Stimulated activated CD8-positive, alpha-beta memory T cell treated with anti-CD3 and anti-CD28 coated beads, Interleukin-4, amount 100 ng/mL, for 1 hour (primary cell): Measurements from ENCODE around the gene POLD2.

Source experiments
- DNase-seq, 2 donors: peaks; one replicate each; pipeline ENCODE4 v3.0.0-alpha.2; 2020; ENCODE audit warnings: low read depth in 2 of 2, low spot score in 1 of 2

POLD2 gene

DNA sequence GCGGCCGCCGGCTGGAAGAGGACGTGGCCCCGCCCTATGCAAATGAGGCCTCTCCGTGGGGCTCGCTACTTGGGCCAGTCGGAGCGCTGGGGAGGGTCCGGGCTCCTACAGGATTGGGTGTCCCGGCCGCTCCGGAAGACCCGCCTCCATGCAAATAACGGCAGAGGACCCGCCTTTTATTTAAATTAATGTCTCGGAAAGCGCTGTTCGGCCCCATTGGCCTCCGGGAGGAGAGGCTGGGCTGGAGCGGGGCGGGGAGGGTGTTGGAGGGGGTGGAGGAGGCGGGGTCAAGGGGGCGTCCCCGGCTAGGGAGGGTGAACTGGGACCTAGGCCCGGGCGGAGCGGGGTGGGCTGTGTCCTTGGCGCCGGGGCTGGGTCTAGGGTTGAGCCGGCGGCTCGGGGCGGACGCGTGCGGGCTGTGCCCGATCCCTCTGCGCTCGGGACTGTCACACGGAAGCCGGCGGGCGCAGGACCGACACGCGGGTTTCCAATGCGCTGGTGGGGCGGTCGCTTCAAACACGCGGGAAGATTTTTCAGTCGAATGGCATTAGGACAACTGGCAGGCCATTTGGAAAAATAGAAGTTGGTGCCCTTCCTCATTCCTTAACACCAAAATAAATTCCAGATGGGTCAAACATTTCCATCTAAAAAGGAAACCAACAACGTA is 40.7 kb downstream of the POLD2 start:
- peak; percentile 91 to 96 for DNase-seq

DNA sequence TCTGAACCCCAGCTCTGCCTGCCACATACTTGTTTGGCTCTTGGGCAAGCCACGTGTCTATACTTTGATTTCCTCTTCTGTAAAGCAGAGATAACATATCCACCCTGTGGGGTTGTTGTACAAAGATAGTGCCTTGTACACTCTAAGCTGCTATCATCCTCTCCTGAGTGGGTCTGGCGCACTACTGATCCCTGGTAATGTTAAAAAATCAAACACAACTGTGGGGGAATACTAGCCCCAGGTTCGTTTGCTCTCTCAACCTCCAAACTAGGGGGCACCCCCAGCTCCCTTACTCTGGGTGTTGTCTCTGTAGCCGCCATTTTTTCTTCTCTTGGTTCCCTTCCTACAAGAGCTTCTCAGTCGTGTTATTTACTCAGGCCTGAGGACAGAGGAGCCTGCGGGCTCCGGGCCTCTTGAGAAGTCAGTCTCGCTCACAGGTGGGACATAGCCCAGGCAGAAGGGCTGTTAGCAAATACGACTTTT is 42.0 kb downstream of the POLD2 start:
- DNase-seq: no peak

DNA sequence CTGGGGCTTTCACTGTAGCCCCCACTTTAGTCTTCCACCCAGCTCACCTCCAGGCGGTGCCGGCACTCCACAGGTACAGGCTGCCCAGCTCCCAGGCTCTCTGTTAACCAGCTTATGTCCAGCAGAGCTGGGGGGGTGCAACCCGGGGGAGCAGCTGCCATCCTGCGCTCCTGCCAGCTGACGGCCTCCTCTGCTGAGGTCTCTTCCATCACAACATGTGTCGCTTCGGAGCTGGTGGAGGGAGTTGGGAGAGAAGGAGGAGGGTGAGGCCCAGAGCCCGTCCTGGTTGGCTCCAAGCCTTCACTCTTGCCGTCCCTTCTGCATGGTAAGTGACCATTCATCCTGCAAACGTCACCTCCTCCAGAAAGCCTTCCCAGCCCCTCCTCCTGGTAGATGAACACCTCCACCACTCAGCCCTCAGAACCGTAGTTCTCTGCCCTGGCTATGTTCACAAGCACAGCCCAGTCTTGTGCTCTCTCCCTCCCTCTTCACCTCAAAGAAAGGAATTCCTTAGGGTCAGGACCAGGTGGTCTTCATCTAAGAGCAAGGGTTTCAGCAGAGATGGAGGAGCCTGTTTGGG is 42.6 kb downstream of the POLD2 start:
- DNase-seq: no peak

DNA sequence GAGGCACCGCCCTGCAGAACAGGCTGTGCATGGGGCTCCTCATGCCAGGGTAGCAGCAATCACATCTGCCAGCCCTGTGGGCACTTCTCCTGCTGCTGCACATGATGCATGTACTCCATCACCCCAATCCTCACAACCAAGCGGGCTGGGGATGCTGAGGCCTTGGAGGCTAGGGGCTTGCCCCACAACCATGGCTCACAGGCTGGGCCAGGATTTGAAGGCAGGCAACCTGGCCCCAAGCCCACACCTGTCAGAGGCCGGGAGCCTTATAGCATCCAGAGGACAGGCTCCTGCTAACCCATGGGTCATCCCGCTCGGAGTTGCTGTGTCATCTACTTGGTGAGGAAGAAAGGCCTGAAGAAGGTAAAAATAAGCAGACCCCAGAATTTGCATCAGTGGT is 43.2 kb downstream of the POLD2 start:
- DNase-seq: no peak

DNA sequence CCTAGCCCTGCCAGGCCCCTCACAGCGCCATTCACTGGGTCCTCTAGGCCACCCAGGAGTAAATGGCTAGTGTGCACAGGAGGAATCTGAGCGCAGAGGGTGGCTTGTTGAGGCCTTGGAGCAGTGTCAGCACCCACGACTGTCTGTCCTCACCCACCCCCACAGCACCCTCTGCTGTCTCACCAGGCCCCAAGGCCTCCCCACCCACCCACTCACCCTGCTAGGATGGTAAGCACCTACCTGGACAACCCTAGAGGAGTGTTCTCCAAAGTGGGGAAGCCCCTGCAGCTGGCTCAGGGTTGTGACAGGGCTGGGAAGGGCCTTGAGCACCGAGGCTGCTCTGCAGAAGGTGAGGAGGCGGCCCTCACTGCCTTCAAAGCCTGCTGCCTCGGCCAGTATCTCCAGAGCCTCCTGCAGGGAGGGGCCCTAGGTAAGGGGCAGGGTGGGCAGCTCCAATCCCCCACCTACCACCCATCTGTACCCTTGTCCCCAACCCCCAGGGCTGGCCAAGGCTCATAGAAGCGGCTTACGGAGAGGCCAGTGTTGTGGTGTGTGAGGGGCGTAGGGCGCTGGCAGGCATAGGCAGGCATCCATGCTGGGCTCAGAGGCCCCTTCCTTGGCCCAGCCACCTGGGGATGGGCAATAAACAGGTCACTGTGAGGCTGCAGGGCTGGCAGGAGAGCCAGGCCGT is 43.9 kb downstream of the POLD2 start:
- DNase-seq: no peak

DNA sequence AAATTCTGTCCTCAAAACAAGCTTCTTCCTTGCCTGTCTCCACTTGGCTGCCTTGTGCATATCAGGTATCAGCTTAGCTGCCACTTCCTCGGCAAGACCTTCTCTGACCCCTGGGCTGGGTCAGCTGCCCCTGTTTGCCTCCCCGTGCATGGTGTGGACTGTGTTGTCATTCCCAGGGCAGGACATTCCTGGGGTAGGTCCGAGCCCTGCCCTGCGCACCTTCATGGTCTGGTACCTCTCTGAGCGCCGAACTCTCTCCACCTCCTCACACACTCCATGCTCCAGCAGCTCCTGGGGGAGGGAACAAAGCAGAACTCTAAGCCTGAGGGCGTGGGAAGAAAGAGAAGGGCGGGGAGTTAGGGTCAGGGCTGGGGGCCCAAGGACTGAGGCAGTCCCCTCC is 44.8 kb downstream of the POLD2 start:
- DNase-seq: no peak

DNA sequence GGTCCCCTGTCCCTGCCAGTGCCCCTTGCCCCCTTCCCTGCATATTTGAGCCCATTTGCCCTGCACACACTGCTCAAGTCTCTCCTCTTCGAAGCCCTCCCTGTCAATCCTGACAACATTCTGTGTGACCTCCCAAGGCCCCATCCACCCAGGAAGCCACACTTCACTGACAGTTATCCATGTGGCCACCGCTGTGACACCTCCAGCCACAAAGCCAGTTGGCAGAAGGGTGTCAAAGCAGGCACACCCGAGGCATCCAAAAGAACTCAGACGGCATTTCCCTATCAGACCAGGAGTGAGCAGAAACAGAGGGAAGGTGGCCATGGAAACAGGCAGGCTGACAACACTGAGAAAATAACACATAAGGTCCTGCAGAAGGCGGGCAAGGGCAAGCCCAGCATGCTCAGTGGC is 45.7 kb downstream of the POLD2 start:
- no peak for DNase-seq

DNA sequence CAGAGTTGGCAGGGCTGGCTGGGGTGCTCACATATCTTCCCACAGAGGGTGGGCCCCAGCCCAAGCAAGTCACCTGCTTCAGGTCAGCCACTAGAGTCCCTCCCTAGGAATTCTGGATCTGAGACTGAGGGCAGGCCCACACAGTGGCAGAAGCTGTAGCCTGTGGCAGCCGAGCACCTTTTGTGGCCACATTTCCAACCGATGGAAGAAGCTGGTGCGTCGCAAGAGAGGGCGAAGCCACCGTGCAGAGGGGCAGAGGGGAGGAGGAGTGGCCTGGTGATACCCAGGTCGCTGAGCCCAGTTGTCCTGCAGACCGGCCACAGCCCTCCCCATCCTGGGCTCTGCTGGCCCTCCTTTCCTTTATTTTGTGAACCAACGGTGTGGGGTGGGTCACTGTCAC is 46.3 kb downstream of the POLD2 start:
- no peak for DNase-seq

DNA sequence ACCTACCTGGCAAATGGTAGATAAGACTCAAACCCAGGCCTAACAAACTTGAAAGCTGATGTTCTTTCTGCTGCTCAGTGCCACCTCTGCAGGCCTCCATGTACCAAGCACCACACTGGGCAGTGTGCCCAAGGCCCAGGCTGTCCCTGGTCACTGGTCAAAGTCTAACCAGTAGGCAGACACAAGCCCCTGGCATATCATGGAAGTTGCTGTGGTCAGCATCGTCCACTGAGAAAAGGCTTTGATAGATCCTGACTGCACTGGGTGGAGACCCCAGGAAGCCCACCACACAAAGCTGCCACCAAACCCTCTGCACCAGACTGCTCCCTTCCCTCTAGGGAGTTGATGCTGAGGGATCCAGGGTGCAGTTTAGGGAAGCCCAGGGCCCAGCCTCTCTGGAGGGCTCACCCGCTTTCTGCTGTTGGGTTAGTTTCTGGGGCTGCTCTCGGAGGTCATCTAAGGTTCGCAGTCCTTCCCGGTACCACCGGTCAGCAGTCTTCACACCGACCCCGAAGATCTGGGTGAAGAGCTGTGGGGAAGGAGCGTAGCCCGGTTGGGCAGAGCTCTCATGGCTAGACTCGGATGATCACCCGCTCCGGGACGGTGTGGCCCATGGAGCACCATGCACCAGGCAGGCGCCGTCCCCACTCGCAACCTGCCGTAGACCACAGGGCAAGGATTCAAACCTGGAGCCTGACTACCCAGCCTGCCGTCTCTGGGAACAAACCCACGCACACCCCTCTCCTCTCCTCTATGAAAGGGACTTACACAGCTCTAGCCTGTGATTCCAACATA is 47.0 kb downstream of the POLD2 start:
- no peak for DNase-seq

DNA sequence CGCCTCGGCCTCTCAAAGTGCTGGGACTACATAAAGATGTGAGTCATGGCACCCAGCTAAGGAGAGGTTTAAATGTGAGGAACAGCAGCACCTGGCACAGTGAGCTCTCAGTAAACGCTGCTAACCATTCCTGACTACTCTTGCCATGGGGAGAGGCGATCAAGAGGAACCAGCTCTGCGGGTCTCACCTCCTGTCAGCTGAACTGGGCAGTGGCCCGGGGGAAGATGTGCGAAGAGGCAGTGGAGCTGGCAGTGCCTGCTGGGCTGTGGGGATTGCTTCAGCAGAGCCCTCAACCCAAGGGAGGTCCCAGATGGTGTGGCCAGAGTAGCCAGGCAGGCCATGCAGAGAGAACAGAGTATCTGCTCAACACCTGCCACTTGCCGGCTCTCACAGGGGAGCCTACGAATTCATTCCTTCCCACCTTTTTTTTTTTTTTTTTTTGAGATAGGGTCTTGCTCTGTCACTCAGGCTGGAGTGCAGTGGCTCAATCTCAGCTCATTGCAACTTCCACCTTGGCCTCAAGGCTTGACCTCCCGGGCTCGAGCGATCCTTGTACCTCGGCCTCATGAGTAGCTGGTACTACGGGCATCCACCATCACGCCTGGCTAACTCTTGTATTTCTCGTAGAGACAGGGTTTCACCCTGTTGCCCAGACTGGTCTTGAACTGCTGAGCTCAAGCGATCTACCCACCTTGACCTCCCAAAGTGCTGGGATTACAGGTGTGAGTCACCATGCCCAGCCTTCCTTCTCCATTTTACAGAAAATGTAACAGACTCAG is 47.9 kb downstream of the POLD2 start:
- no peak for DNase-seq

DNA sequence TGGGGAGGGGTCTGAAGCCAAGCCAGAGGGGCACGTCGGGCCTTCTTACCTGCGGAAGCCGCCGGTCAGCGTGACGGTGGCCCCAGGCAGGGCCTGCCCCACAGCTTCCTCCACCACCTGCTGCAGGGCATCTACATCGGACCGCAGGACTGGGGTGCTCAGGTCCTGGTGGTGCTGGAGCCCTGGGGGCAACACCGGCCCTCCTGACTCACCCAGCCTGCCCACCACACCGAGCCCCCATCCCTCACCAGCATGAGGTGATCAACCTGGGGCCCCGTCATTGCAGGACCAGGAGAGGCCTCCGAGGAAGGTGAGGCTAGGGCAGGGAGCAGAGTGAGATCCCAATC is 49.0 kb downstream of the POLD2 start:
- no peak for DNase-seq

DNA sequence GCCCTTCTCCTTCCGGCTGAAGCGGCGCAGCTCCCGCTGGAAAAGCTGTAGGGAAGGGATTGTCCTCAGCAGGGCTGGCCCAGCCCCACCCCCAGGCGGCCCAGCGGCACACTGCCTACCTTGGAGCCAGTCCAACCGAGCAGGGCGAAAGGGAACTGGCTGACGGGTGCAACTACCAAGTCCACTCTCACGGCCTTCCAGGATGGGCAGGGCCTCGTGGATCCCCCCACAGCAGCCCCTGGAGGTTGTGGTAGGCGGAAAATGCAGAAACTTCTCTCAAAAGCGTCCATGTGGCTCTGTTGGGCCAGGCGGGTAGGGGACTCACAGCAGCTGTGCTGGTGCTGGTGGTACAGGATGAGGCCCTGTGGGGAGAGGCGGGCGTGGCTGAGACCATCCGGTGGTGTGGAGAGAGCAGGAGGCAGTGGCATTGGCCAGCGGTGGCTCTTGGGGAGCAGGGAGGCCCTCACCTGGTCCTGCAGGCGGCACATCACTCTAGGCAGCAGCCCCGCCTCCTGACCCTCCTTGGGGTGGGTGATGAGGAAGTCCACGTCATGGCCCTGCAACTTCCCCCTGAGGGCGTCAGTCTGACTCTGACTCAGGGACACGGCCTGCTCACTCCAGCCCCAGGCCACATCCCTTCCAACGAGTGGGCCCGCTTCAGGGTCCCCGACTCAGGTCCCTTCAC is 49.5 kb downstream of the POLD2 start:
- DNase-seq: peak; percentile 24 to 41

DNA sequence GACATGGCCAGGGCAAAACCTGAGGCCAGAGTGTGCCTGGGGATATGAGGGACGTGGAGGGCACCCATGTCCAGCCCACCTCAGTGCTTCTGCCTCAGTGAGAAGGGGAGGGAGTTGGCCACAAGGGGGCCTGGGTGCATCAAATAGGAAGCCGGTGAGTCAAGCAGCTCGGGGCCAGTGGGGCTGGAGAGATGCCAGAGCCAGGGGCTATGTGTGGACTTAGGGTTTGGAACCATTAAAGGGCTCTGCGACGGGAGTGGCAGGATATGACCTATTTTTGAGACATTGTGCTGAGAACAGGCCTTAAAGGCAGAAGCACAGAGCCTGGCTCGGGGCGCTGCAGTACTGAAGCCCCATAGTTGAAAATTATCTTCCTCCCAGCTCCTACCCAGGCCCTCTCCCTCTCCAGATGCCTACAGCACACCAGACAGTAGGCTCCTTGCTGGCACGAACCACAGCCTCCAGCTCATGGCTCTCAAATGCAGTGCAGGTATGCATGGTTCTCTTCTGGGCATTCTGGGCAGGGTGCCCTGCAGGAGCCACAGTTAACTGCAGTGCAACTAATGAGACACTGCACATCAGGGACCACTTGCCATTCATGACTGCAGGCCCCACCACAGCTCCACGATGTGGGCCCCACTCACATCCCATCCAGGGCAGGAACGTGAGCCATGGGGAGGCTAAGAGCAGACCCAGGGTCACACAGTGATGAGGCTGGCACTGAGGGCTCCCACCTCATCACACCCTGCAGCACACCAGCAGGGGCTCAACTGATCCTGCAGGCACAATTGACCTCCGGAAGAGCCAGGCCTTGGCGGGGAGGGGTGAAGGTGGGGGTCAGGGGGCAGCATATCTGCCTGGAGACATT is 50.8 kb downstream of the POLD2 start:
- no peak for DNase-seq

DNA sequence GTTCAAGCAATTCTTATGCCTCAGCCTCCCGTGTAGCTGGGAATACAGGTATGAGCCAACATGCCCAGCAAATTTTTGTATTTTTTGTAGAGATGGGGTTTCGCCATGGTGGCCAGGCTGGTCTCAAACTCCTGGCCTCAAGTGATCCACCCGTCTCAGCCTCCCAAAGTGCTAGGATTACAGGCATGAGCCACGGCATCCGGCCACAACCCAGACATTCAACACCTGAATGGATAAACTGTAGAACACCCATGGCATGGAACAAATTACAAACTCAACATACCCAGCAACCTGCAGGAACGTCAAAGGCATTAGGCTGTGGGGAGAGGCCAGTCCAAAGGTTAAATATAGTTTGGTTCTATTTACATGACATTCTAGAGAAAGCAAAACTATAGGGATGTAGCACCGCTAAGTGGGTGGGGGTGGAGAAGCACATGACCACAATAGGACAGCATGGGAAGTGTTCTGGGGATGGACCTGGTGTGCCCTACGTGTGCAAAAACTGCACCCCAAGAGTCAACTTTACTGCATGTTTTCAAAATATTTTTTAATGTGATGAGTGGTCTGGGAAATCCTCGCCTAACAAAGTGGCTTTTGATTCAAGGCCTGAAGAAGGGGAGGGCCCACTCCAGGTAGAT is 51.5 kb downstream of the POLD2 start:
- DNase-seq: no peak

DNA sequence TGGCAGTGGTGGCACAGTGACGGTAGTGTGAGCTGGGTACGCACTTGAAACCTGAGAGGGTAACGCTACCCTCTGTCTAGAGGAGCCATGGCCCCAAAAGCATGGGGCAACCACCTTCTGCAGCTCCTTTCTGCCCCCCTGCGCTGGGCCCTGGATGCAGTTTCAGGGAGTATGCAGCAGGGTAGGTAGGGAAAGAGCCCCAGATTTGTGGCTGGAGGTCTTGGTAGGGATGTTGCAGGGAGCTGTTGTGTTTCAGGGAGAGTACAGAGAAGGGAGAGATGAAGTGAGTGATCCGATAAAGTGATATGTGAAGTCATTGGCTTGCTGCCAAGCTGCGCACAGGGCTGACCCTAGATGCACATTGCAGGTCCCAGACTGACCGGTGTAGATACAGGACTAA is 55.3 kb downstream of the POLD2 start:
- DNase-seq: no peak

DNA sequence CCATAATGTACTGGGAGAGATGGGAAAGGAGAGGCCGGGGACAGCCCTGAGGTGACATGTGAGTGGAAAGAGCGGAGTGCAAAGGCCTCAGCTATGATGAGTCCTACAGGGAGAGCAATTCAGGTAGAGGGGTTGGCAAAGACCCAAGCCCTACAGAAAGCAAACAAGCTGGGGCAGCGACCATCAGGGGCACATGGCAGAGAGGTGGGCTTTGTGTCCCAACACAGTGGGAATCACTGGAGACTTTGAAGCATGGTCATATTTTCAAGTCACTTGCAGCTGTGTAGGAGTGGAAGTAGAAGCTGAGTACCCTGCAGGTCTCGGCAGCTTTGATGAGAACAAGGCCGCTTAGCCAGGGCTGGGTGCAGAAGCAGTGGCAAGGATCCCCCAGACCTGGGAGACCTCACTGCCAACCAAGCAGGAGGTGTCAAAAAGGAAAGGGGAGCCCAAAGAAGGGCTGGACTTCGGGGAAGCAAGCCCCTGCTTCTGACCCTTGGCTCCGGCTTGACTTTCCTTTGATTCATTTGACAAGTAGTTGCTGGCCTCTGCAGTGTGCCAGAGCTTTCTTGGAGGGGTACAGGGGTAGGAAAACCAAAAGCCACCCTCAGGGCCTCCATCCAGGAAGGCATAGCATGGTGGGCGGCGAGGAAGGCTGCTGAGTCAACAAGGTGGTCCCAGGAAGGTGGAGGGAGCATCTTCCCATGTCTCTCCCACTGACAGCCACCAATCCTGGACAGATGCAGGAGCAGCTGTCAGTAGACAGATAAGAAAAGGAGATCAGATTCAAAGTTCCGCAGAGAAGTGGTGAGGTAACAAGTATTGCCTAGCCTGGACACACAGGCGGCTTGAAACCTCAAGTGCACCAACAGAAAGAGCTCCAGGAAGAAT is 56.0 kb downstream of the POLD2 start:
- no peak for DNase-seq

DNA sequence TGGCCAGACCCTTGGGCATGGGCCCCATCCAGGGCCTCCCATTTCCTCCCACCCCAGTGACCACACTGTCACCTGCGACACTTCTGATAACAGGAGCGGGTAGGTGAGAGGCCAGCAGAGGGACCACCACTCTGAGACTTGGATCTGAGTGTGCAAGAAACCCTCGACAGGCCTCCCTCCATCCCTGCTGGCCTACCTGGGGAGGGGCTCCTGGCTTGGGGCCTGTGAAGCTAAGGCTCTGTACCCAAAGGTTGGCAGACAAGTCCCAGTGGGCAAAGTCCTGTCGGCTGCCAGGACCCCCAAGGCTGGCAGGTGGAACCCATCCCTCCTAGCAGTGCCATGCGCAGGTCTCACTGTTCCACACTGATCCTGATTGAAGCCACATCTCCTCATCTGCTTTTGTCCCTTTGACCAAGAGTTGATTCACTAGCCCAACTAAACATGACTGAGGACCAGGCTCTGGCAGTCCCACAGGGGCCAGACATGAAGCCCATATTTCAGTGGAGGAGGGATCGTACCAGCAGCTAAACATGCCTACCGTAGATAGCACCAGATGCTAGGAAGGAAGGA is 56.8 kb downstream of the POLD2 start:
- no peak for DNase-seq

DNA sequence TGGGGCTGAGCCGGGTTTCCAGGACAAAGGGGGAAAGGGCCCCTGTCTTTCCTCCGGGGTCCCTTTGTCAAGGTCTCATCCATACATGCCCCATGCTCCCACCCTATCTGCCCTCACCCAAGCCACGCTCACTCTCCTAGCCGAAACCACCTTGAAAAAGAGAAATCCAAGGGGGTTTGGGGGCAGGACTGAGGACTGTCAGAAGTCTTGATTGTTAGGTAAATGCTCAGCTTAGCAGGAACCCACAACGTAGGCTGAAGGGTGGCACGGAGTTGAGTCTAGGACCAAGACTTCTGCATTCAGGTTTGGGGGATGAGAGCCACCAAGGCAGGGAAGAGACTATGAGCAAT is 57.3 kb downstream of the POLD2 start:
- no peak for DNase-seq
